H1 (cell line): ENCODE results near the gene ZBTB18. TPM values are rescaled to one million over a fixed set of nuclear protein-coding genes. Genes with fewer than 3 reads are reported as not detected.

ENCODE experiments used
- CTCF ChIA-PET: fragments of 300-600 bp; sonication (Branson Sonifier 250); formaldehyde crosslinking; loops from one replicate; lab custom pipeline; 2021; ENCODE audit not compliant: partially characterized antibody; lab: Charles Lee
- POLR2A ChIA-PET: fragments of 300-600 bp; sonication (Branson Sonifier 250); formaldehyde crosslinking; loops from one replicate; lab custom pipeline; 2021; ENCODE audit warnings: inconsistent platforms; ENCODE audit not compliant: partially characterized antibody; lab: Charles Lee
- DNase-seq, 2 experiments: peaks; one replicate each; pipeline versions ENCODE4 v3.0.0 to v3.0.0-alpha.2; 2010 to 2022; ENCODE audit warnings: low spot score in 2 of 2, low read depth in 1 of 2, mixed read lengths in 1 of 2
- FAIRE-seq: peaks from 2 replicates; lab custom pipeline; 2011; peaks lifted over from hg19 to GRCh38; lab: Jason Lieb, UNC
- H2AFZ ChIP-seq: 2 replicates; pipeline ENCODE4 v1.8.1; 2012; ENCODE audit warnings: low read length, inconsistent platforms
- H2AK5ac ChIP-seq: 2 replicates; pipeline ENCODE4 v1.6.1; 2013; ENCODE audit warnings: low read depth, low read length
- H2BK120ac ChIP-seq: replicated peaks from 2 replicates; pipeline ENCODE3; 2013; ENCODE audit warnings: low read depth, low read length, inconsistent platforms
- H2BK12ac ChIP-seq: 2 replicates; pipeline ENCODE4 v1.6.1; 2013; ENCODE audit warnings: low read depth, low read length
- H2BK15ac ChIP-seq: 2 replicates; pipeline ENCODE4 v1.6.1; 2013; ENCODE audit warnings: low read length
- H2BK20ac ChIP-seq: 2 replicates; pipeline ENCODE4 v1.6.1; 2013; ENCODE audit warnings: low read length
- H2BK5ac ChIP-seq: 2 replicates; pipeline ENCODE4 v1.6.1; 2013; ENCODE audit warnings: low read depth, low read length
- H3K14ac ChIP-seq: 2 replicates; pipeline ENCODE4 v1.6.1; 2013; ENCODE audit warnings: inconsistent platforms; ENCODE audit not compliant: insufficient read length
- H3K18ac ChIP-seq: 2 replicates; pipeline ENCODE4 v1.6.1; 2013; ENCODE audit warnings: low read length; ENCODE audit errors: extremely low read depth
- H3K23ac ChIP-seq: 2 replicates; pipeline ENCODE4 v1.6.1; 2013; ENCODE audit warnings: inconsistent platforms; ENCODE audit not compliant: insufficient read length
- H3K23me2 ChIP-seq: 2 replicates; pipeline ENCODE4 v1.6.1; 2013; ENCODE audit warnings: low read depth, low read length
- H3K27ac ChIP-seq: 2 replicates; pipeline ENCODE4 v1.6.1; 2011; ENCODE audit warnings: low read depth, low read length, inconsistent platforms
- H3K27me3 ChIP-seq, 4 experiments: replicated peaks in 1 of 4; 1 replicate in 1 of 4; 2 replicates in 3 of 4; pipeline versions ENCODE4 v1.6.1 to v1.8.1; 2011 to 2013; ENCODE audit warnings: low read length in 3 of 4, mild to moderate bottlenecking in 3 of 4, inconsistent platforms in 2 of 4, mixed read lengths in 2 of 4, moderate library complexity in 1 of 4; ENCODE audit not compliant: control insufficient read depth in 3 of 4, insufficient read depth in 3 of 4; ENCODE audit errors: extremely low read depth in 1 of 4
- H3K36me3 ChIP-seq, 4 experiments: 2 replicates each; pipeline versions ENCODE4 v1.6.1 to v1.8.1; 2011 to 2013; ENCODE audit warnings: mild to moderate bottlenecking in 4 of 4, low read length in 3 of 4, moderate library complexity in 2 of 4, control low read depth in 1 of 4, inconsistent platforms in 1 of 4; ENCODE audit not compliant: insufficient read depth in 4 of 4, control insufficient read depth in 2 of 4
- H3K4ac ChIP-seq: replicated peaks from 2 replicates; pipeline ENCODE3; 2013; ENCODE audit warnings: low read length, low read depth, mixed read lengths, inconsistent platforms; ENCODE audit not compliant: insufficient read length
- H3K4me1 ChIP-seq, 4 experiments: replicated peaks in 1 of 4; 1 replicate in 1 of 4; 2 replicates in 3 of 4; pipeline versions ENCODE4 v1.6.1 to v1.8.1; 2011 to 2013; ENCODE audit warnings: low read length in 3 of 4, inconsistent platforms in 2 of 4, mixed read lengths in 1 of 4; ENCODE audit not compliant: insufficient read depth in 4 of 4, control insufficient read depth in 3 of 4
- H3K4me2 ChIP-seq, 2 experiments: 2 replicates each; pipeline versions ENCODE4 v1.6.1 to v1.8.1; 2011 to 2013; ENCODE audit warnings: low read depth in 2 of 2, low read length in 2 of 2, control low read depth in 1 of 2, inconsistent platforms in 1 of 2, mild to moderate bottlenecking in 1 of 2; ENCODE audit not compliant: insufficient read depth in 1 of 2
- H3K4me3 ChIP-seq, 4 experiments: fragments of 200-600, 300-600 bp in 1 of 4; sonication (generic), shearing (Covaris generic), sonication (Bioruptor Twin) in 1 of 4; 2 replicates each; pipeline versions ENCODE4 v1.5.1 to v1.8.1; 2011 to 2016; ENCODE audit warnings: low read length in 4 of 4, low read depth in 3 of 4, control low read depth in 2 of 4, inconsistent platforms in 2 of 4, mild to moderate bottlenecking in 2 of 4, mixed read lengths in 1 of 4, moderate library complexity in 1 of 4; ENCODE audit not compliant: insufficient read depth in 2 of 4; ENCODE audit errors: extremely low read depth in 1 of 4
- H3K56ac ChIP-seq: replicated peaks from 2 replicates; pipeline ENCODE3; 2013; ENCODE audit warnings: low read depth, mild to moderate bottlenecking, mixed read lengths, low read length, inconsistent platforms; ENCODE audit not compliant: insufficient read length
- H3K79me1 ChIP-seq: 2 replicates; pipeline ENCODE4 v1.6.1; 2013; ENCODE audit warnings: low read depth, low read length, control low read depth
- H3K79me2 ChIP-seq, 2 experiments: 2 replicates each; pipeline versions ENCODE4 v1.6.1 to v1.8.1; 2012 to 2013; ENCODE audit warnings: low read length in 2 of 2, mild to moderate bottlenecking in 2 of 2, inconsistent platforms in 1 of 2; ENCODE audit not compliant: insufficient read depth in 2 of 2, control insufficient read depth in 1 of 2
- H3K9ac ChIP-seq, 4 experiments: replicated peaks in 1 of 4; 1 replicate in 1 of 4; 2 replicates in 3 of 4; pipeline versions ENCODE4 v1.6.1 to v1.8.1; 2011 to 2013; ENCODE audit warnings: low read depth in 3 of 4, low read length in 3 of 4, control low read depth in 2 of 4, mild to moderate bottlenecking in 2 of 4, moderate library complexity in 2 of 4, inconsistent platforms in 1 of 4; ENCODE audit errors: extremely low read depth in 1 of 4
- H3K9me3 ChIP-seq, 2 experiments: 2 replicates each; pipeline versions ENCODE4 v1.6.1 to v1.8.1; 2012 to 2013; ENCODE audit warnings: mild to moderate bottlenecking in 2 of 2, moderate library complexity in 2 of 2, control low read depth in 1 of 2, inconsistent platforms in 1 of 2, low read depth in 1 of 2, low read length in 1 of 2, mixed read lengths in 1 of 2; ENCODE audit not compliant: insufficient read depth in 2 of 2
- H4K20me1 ChIP-seq, 2 experiments: replicated peaks in 1 of 2; 2 replicates each; pipeline versions ENCODE3 to v1.8.1; 2011 to 2013; ENCODE audit warnings: inconsistent platforms in 2 of 2, low read length in 2 of 2, mild to moderate bottlenecking in 1 of 2; ENCODE audit not compliant: insufficient read depth in 2 of 2, control insufficient read depth in 1 of 2
- H4K5ac ChIP-seq: 2 replicates; pipeline ENCODE4 v1.6.1; 2013; ENCODE audit warnings: low read length, low read depth, mixed read lengths, inconsistent platforms; ENCODE audit not compliant: insufficient read length
- H4K8ac ChIP-seq: 2 replicates; pipeline ENCODE4 v1.8.0; 2013; ENCODE audit warnings: mild to moderate bottlenecking, moderate library complexity, low read length, inconsistent platforms; ENCODE audit not compliant: insufficient read depth; ENCODE audit errors: extremely low read depth
- H4K91ac ChIP-seq: replicated peaks from 2 replicates; pipeline ENCODE3; 2013; ENCODE audit warnings: low read length, mixed read lengths, inconsistent platforms; ENCODE audit not compliant: insufficient read length
- ATF3 ChIP-seq: IDR thresholded peaks from 2 replicates; pipeline ENCODE4 v1.6.1; 2011; ENCODE audit warnings: low read depth, mild to moderate bottlenecking, low read length; ENCODE audit not compliant: insufficient read depth
- BCL11A ChIP-seq, 2 experiments: IDR thresholded peaks; one replicate each; pipeline ENCODE4 v1.6.1; 2011; ENCODE audit warnings: low read depth in 2 of 2, low read length in 2 of 2, mild to moderate bottlenecking in 2 of 2
- CBX8 ChIP-seq: fragments of 300-800, 300-1000 bp; sonication (generic); IDR thresholded peaks from 2 replicates; pipeline ENCODE4 v1.7.1; 2016; ENCODE audit warnings: low read depth, low read length, borderline replicate concordance
- FOSL1 ChIP-seq: IDR thresholded peaks from 2 replicates; pipeline ENCODE4 v1.6.1; 2011; ENCODE audit warnings: mild to moderate bottlenecking, low read depth, low read length, moderate library complexity; ENCODE audit not compliant: insufficient read depth
- GTF2F1 ChIP-seq: IDR thresholded peaks from 2 replicates; pipeline ENCODE4 v1.6.1; 2012; ENCODE audit warnings: low read depth, low read length, improper control_type of control experiment, borderline replicate concordance
- RXRA ChIP-seq: IDR thresholded peaks from 2 replicates; pipeline ENCODE4 v1.6.1; 2011; ENCODE audit warnings: low read depth, mild to moderate bottlenecking, low read length, moderate library complexity; ENCODE audit not compliant: insufficient read depth
- SIN3A ChIP-seq, 2 experiments: IDR thresholded peaks in 1 of 2; conservative IDR thresholded peaks in 1 of 2; 2 replicates each; pipeline ENCODE4 v1.6.1; 2011 to 2012; ENCODE audit warnings: low read length in 2 of 2, improper control_type of control experiment in 1 of 2, low read depth in 1 of 2, mild to moderate bottlenecking in 1 of 2
- SRF ChIP-seq: IDR thresholded peaks from 2 replicates; pipeline ENCODE4 v1.6.1; 2011; ENCODE audit warnings: mild to moderate bottlenecking, low read depth, low read length, moderate library complexity
- TAF1 ChIP-seq: IDR thresholded peaks from 2 replicates; pipeline ENCODE4 v1.6.1; 2011; ENCODE audit warnings: mild to moderate bottlenecking, low read depth, low read length
- TBP ChIP-seq: IDR thresholded peaks from 2 replicates; pipeline ENCODE4 v1.6.1; 2011; ENCODE audit warnings: low read depth, low read length, improper control_type of control experiment
- TCF12 ChIP-seq: IDR thresholded peaks from 2 replicates; pipeline ENCODE4 v1.6.1; 2011; ENCODE audit warnings: low read depth, mild to moderate bottlenecking, low read length
- YY1 ChIP-seq: IDR thresholded peaks from 2 replicates; pipeline ENCODE4 v1.6.1; 2011; ENCODE audit warnings: low read depth, mild to moderate bottlenecking, low read length
- WGBS, 2 experiments: shearing (Covaris generic) in 1 of 2; methylation state at CpG; one replicate each; pipeline versions ENCODE4 v1.1.6 to v1.1.7; 2013 to 2015; ENCODE audit warnings: low lambda C conversion rate in 2 of 2, mixed read lengths in 2 of 2, inconsistent platforms in 1 of 2, low coverage in 1 of 2, missing lambda C conversion rate in 1 of 2; ENCODE audit not compliant: insufficient replicate concordance in 2 of 2, insufficient coverage in 1 of 2, insufficient read length in 1 of 2; ENCODE audit errors: extremely low coverage in 1 of 2, missing lambda C conversion rate in 1 of 2; 5-methylcytosine and 5-hydroxymethylcytosine counted together
- polyA plus RNA-seq, 7 experiments: library from polyadenylated mRNA; depleted of rRNA in 3 of 7; stranded (reverse) in 5 of 7; unstranded in 2 of 7; fragments of >200 nt in 5 of 7; fragments of 200-250 nt in 2 of 7; gene quantifications; 1 replicate in 5 of 7; 2 replicates in 1 of 7; 4 replicates in 1 of 7; pipeline versions ENCODE4 v1.2.1 to v1.2.3, GENCODE V29; 2011 to 2013; ENCODE audit warnings: missing spikeins in 2 of 7, mixed read lengths in 2 of 7
- total RNA-seq: library from RNA; stranded (reverse); fragmentation: NEBNext Ultra II Directional; extraction: Animal tissue kit (Norgen Biotek cat#: 25700); gene quantifications from 2 replicates; pipeline ENCODE4 v1.2.1, GENCODE V29; 2021
- TF ChIP-seq, protein P1 (sequence below): IDR thresholded peaks from 2 replicates; pipeline ENCODE4 v1.6.1; 2011; ENCODE audit warnings: low read length, improper control_type of control experiment

ZBTB18 gene
- total and polyA plus RNA-seq, 2 of the 8 experiments (the other 6 are each of a cell fraction or from before 2014, with no cell fraction given) = 8.5 to 14.4 TPM

DNA sequence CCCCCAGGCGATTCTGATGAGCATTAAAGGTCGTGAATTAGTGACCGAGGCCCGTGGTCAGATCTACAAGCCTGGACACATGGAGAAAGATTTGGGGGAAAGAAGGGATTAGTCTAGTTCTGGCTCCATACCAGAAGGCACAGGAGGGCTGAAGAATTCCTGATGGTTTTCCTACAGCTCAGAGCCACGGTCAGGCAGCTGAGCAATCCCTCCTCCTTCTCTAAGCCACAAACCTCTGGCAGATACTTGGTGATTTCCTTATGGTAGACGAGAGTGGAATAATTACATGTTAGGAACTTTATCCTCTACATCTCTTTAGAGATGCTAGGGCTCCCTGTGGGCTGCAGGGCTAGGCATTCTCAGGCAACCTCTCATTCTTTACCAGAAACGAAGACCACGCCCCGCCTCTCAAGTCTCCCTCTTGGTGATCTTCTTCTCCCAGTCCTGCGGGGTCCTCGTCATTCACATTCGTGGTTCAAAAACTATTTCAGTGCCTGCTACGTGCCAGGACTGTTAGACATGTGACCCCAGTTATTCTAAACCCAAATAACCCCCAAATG lies 20.5 kb upstream of the ZBTB18 start:
- H2BK5ac ChIP-seq = no peak overlapping the region
- no peaks in the 10 kb centered on the region for H3K27me3 ChIP-seq
- no peaks in the 10 kb centered on the region for H4K20me1 ChIP-seq
- no peaks in the 10 kb centered on the region for H3K79me1 ChIP-seq
- no peak for FAIRE-seq
- 85% methylated on average over 13 of the region's 13 CpGs; no CpG with 5 or more reads in 1 of the 2 experiments for WGBS, 2 experiments
- DNase-seq = no peak
- H2AK5ac ChIP-seq = no peak overlapping the region
- H3K23ac ChIP-seq = no peak overlapping the region
- no peak overlapping the region for H3K18ac ChIP-seq
- H3K4me2 ChIP-seq = no peak overlapping the region
- H2BK12ac ChIP-seq = no peak overlapping the region
- no peak overlapping the region for H4K8ac ChIP-seq
- H3K23me2 ChIP-seq = no peaks in the 10 kb centered on the region
- H2AFZ ChIP-seq = no peak overlapping the region
- no peak overlapping the region for H2BK120ac ChIP-seq
- H3K36me3 ChIP-seq = no peaks in the 10 kb centered on the region
- H3K79me2 ChIP-seq = no peaks in the 10 kb centered on the region
- H3K27ac ChIP-seq = no peak overlapping the region
- ChIA-PET CTCF (no interaction called here), POLR2A (no interaction called here)
- H3K9ac ChIP-seq = no peak overlapping the region
- H3K56ac ChIP-seq = no peak overlapping the region
- H2BK15ac ChIP-seq = no peak overlapping the region
- no peak overlapping the region for H3K4me3 ChIP-seq
- no peak overlapping the region for H4K5ac ChIP-seq
- no peak overlapping the region for H3K14ac ChIP-seq
- no peak overlapping the region for H2BK20ac ChIP-seq
- H3K4me1 ChIP-seq = no peaks in the 10 kb centered on the region
- no peak overlapping the region for H4K91ac ChIP-seq
- H3K4ac ChIP-seq = no peak overlapping the region
- no peak for TF ChIP-seq TAF1
- TF ChIP-seq SIN3A (conservative IDR thresholded peaks at IDR 0.05 in 1 of 2, IDR thresholded peaks at IDR 0.05 in 1 of 2; ENCODE audit: low read depth in 1 of 2, low read length in 2 of 2) = no peak
- TF ChIP-seq RXRA = no peak
- TF ChIP-seq YY1 = no peak
- TF ChIP-seq BCL11A (IDR thresholded peaks at IDR 0.05; ENCODE audit: low read depth in 2 of 2, low read length in 2 of 2) = no peak
- TF ChIP-seq, protein P1, sequence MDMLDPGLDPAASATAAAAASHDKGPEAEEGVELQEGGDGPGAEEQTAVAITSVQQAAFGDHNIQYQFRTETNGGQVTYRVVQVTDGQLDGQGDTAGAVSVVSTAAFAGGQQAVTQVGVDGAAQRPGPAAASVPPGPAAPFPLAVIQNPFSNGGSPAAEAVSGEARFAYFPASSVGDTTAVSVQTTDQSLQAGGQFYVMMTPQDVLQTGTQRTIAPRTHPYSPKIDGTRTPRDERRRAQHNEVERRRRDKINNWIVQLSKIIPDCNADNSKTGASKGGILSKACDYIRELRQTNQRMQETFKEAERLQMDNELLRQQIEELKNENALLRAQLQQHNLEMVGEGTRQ = no peak
- no peak for TF ChIP-seq SRF
- TF ChIP-seq CBX8 = no peak
- TF ChIP-seq TBP = no peak
- no peak for TF ChIP-seq FOSL1
- TF ChIP-seq TCF12 = no peak
- no peak for TF ChIP-seq GTF2F1
- no peak for TF ChIP-seq ATF3
- TF ChIP-seq, all 59 proteins: peak for 0
- no peaks in the 10 kb centered on the region for H3K9me3 ChIP-seq
